Erythroblast (primary cell): Measurements from ENCODE around the gene HTR1E.
"Not testable (repeated sequence)": the region's sequence is repeated elsewhere in the genome, so short reads cannot be mapped to it uniquely, and the experiment has no call there.

ENCODE experiments used
- DNase-seq, 2 experiments: peaks; one replicate each; lab custom pipeline; 2025; lab: John Stamatoyannopoulos, UW
- GATA1 ChIP-seq: IDR thresholded peaks from 2 replicates; pipeline ENCODE4 v1.6.1; 2011; ENCODE audit warnings: low read depth, mild to moderate bottlenecking, control low read depth, low read length, moderate library complexity
- POLR2A ChIP-seq: IDR thresholded peaks from 2 replicates; pipeline ENCODE4 v1.6.1; 2011; ENCODE audit warnings: mild to moderate bottlenecking, low read length

HTR1E gene

GRCh38 chr6:86952991-86953390 lies 15.7 kb downstream of the HTR1E start:
- DNase-seq, result no peak
- TF ChIP-seq POLR2A (no peak), GATA1 (no peak)

DNA sequence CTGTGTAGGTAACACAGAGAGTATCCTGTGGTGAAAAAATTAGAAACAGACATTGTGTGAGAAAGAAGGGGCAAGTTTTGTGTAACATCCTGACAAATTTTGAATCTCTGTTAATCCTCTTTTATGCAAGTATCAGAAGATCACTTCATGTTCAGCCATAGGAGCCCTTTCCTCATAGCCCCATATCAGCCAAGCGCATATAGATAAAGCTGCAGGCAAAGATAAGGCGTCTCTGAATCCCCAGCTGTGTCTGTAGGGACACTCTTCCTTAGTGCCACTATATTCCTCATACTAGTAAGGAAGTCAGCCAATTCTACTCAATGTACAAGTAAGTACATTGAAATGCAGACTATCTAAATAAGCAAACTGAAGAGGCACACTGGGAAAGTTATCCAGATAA lies 22.3 kb downstream of the HTR1E start:
- DNase-seq, result peak in 1 of 2 experiments; percentile 4
- no peak for TF ChIP-seq GATA1
- no peak for TF ChIP-seq POLR2A

DNA sequence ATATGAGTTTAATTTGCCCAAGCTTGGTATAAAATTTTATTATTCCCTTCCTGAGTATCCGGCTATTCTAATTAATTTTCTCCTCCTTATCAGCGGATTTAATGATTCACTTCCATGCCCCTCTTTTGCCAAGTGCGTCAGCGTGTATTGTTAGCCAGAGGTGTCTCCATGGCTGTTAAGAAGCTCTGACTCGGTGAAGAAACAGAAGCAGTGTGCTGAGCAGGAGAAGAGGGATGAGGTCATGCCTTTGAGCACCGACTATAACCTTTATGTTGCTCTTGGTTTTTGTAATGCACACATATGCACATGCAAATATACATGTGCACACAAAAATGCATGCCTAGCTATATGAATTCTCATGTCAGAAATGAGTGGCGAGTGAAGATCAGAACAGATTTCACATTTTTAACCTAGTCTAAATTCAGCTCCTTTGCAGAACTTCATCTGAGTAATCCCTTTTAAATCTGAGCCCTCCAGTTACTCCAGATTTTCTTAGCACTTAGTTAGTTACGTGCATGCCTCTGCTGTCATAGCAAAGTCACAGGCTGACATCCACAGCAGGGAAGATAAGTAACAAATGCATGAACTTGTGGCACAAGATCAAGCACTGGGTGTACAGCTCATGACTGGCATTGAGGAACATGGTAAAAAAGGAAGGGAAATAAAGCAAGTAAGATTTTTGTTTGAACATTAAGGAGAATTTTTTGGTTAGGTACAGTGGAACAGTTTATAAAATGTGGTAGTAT lies 24.3 kb downstream of the HTR1E start:
- TF ChIP-seq GATA1 (no peak), POLR2A (no peak)

DNA sequence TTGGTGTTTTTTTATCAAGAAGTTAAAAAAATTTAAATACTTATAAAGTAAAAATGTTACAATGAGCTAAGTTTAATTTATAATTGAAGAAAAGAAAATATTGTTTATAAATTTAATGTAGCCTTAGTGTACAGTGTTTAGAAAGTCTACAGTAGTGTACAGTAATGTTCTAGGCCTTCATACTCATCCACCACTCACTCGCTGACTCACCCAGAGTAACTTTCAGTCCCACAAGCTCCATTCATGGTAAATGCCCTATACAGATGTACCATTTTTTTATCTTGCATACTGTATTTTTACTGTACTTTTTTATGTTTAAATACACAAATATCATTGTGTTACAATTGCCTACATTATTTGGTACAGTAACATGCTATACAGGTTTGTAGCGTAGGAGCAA lies 26.0 kb downstream of the HTR1E start:
- DNase-seq, result no peak
- no peak for TF ChIP-seq POLR2A
- TF ChIP-seq GATA1, result no peak

More for the DNA sequence above, 24.3 kb downstream of the HTR1E start:
- DNase-seq, result no peak

DNA sequence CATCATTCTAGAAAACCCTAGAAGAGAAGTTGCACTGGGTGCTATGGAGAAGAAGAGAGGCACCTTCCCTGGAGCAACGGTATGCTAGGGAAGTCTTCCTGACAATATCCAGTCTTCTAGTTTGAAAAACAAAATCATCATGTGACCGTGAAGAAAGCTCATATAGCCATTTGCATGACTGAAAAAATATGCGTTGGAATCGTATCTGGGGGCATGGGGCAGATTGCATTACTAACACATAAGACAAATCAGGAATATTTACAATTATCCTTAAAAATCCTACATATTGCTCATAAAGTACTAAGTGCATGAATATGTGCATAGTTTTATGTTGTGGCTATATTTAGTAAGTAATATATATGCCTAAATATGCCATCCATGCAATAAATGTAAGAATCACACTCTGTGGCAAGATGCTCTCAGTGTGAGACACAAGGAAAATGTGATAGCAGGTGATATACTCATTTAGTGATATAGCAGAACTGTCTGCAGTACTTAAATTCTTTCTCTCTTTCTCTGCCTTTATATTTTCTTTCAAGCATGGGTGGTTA lies 26.8 kb downstream of the HTR1E start:
- no peak for TF ChIP-seq GATA1
- TF ChIP-seq POLR2A, result no peak

GRCh38 chr6:86966271-86966670 lies 28.9 kb downstream of the HTR1E start:
- DNase-seq, result no peak
- TF ChIP-seq POLR2A (no peak), GATA1 (no peak)

More for the DNA sequence above, 26.8 kb downstream of the HTR1E start:
- DNase-seq, result no peak

DNA sequence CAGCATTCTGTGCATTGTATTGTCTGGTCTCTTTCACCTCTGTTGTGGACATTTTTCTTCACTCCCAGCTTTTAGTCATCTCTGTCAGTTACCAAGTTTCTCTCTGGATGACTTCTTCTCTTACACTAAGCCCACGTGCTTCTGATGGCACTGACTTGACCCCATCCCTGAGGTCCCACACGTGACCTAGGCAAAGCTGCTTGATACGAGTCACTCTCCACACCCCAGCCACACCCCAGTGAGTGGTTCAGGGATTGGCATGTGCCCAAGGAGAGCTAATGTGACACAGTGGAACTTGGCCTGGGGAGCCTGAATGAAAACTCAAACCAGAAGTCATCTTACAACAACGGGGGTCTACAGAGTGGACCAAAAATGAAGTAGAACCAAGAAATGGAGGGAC lies 32.2 kb downstream of the HTR1E start:
- DNase-seq, result peak; percentile 85 to 89
- TF ChIP-seq POLR2A (no peak), GATA1 (no peak)

DNA sequence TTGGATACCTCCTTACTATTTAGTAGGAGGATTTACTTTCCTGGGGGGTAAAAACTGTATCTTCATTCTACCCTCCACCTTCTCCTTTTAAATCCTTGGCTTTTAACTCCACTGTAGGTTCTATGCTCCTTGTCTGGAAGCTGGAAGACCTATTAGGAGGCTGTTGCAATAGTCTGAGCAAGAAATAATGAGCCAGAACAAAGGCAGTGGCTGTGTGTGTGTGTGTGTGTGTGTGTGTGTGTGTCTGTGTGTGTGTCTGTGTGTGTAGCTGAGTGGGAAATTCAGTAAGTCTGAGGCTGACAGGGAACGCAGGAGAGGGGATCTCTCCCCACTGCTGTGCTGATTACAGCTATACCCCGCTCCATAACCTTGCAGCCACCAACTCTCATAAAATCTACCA lies 35.8 kb downstream of the HTR1E start:
- no peak for TF ChIP-seq POLR2A
- no peak for TF ChIP-seq GATA1
- DNase-seq, result no peak

- no peak for TF ChIP-seq POLR2A
- TF ChIP-seq GATA1, result no peak
- no peak for DNase-seq
Measured at GRCh38 chr6:86978251-86978650, 40.9 kb downstream of the HTR1E start.

DNA sequence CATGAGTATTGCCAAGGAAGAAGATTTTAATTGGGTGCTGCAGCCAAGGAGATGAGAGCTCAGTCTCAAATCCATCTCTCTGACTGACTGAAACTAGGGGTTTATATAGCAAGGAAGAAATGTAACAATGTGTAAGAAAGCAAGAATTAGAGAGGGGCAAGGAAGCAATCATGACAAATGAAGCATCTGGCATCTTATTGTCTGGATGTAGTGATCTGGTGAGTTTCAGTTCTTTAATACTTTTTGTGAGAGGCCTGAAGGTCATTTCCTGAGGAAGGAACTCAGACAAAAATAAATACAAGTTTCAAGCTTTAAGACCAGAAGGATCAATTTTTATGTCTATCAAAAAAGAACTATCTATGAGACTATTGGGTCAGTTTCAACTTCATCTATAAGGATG lies 64.2 kb downstream of the HTR1E start:
- DNase-seq, result no peak
- TF ChIP-seq GATA1 (no peak), POLR2A (no peak)

DNA sequence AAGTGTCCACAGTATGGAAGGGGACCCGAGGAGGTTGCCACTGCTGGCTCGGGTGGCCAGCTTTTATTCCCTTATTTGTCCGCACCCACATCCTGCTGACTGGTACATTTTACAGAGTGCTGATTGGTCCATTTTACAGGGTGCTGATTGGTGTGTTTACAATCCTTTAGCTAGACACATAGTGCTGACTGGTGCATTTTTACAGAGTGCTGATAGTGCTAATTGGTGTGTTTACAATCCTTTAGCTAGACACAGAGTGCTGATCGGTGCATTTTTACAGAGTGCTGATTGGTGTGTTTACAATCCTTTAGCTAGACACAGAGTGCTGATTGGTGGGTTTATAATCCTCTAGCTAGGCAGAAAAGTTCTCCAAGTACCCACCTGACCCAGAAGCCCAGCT lies 65.1 kb downstream of the HTR1E start:
- DNase-seq, result not testable (repeated sequence)

DNA sequence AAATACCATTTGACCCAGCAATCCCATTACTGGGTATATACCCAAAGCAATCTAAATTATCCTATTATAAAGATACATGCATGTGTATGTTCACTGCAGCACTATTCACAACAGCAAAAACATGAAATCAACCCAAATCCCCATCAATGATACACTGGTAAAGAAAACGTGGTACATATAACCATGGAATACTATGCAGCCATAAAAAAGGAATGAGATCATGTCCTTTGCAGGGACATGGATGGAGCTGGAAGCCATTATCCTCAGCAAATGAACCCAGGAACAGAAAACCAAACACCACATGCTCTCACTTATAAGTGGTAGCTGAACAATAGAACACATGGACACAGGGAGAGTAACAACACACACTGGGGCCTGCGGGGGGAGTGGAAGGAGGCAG lies 69.2 kb downstream of the HTR1E start:
- DNase-seq, result not testable (repeated sequence)

GRCh38 chr6:87009581-87009980 lies 72.3 kb downstream of the HTR1E start:
- not testable (repeated sequence) for DNase-seq

DNA sequence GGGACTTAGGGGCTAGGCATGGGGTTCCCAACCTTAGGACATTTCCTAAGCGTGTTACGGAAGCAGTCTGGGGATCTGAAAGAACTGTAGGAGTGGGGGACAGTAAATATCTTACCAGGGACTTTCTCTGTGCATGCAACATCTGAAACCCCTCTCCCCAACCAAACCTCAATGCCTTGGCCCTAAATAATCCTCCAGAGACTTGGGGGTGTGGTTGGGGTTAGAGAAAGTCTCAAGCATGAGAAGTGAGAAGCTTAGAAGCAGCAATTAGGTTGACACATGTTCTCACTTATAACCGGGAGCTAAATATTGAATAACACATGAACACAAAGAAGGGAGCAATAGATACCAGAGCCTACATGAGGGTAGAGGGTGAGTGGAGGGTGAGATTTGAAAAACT lies 74.7 kb downstream of the HTR1E start:
- no peak for DNase-seq
- no peak for TF ChIP-seq POLR2A
- no peak for TF ChIP-seq GATA1

DNA sequence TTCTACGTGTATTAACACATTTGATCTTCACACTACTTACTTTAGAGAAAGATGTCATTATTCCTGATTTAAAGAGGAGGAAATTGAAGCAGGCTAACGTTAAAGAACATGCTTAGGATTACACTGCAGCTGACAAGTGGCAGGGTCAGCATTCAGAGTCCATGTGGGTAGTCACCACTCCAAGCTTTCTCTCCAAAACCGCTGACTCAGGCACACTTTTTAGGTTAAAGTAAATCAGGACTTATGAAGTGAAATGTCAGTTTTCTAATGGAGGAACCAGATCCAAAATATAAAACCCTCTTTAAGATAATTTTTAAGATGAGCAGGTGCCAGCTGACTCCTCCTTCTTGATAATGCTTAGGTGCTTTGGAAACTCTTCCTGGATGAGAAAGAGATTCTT lies 75.4 kb downstream of the HTR1E start:
- DNase-seq, result no peak
- TF ChIP-seq GATA1 (no peak), POLR2A (no peak)
